CD4-positive, alpha-beta T cell treated with Interleukin-17A for 1 hour (primary cell): ENCODE data around the gene ATG7.
"Not testable (repeated sequence)": the region's sequence is repeated elsewhere in the genome, so short reads cannot be mapped to it uniquely, and the experiment has no call there.

Source experiments
- DNase-seq: peaks from one replicate; pipeline ENCODE4 v3.0.0-alpha.2; 2020

The ATG7 gene

DNA sequence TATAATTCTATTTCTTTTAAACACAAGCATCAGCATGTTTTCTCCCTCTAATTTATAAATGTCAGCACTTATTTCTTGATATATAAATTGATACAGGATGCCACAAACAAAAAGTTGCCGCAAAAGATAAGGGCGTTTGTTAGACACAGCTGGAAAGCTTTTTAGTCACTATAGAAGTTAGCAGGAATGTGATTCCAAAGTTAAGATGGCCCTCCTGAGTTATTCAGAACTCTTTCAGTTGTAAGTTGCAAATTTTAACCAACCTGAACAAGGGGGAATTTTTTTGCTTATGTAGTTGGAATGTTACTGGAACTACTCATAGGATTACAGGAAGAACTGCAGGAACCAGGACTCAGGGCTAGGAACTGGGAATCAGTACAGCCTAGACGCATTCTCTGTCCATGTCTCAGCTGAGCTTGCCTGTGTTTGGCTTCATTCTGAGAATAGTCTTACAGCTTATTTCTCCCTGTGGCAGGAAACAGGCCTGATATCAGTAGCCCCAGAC, 205.3 kb downstream of the ATG7 start:
- no peak for DNase-seq

DNA sequence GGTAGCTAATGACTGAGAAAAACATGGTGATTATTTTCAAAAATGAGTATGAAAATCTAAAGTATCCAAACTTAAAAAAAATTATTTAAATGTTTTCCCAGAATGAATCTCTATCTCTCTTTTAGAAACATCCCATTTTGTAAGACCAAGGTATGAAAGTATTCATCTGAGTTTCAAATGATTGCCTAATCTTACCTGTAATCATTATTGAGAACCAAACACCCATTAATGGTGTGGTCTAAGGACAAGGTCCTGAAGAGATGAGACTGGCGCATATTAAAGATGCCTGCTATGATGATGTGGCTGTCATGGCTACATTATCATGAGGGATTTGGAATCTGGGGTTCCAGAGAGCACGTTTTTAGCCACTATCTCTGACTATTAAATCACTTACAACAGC, 206.0 kb downstream of the ATG7 start:
- no peak for DNase-seq

DNA sequence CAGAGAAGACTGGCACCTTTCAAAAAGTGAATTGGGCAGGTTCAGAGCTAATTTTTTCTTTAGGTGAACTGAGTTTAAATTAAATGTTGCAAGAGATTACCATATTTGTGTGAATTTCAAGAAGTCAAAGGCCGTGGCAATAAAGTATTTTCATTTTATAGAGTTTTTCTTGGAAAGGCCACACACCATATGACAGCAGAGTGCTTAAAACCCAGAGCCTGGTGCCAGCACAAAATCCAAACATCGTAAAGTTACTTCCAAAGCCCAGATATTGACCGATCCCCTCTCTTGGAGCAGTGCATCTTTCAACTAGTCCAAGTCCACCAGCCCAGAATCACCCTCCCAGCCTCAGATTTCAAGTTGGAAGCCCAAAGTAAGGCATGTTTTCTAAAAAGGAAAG, 207.0 kb downstream of the ATG7 start:
- no peak for DNase-seq

DNA sequence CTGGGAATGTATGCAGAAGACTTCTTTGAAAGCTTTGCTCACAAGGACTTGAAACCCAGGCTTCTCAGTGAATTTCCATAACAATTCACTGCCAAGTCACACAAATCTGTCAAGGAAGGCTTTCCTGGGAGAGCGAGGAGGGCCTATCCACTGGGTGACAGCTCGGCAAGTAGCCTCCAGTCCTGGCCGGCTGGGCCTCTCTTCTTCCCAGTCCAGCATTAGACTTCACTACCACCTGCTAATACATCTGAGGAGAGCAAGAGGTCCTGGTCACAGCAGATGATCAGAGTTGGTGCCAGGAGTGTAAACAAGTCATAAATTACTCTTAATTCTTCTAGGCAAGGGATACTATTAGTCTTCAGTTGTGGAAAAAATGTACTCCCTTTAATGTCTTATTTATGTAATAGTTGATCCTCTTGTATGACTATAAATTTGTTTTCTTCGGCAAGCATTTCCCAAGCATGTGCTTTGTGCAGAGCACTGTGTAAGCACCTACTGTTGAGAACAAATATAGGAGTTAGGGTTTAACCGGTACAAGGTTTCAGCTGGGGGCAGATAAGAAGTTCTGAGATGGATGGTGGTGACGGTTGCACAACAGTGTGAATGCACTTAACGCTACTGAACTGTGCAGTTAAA, 208.6 kb downstream of the ATG7 start:
- DNase-seq = no peak

DNA sequence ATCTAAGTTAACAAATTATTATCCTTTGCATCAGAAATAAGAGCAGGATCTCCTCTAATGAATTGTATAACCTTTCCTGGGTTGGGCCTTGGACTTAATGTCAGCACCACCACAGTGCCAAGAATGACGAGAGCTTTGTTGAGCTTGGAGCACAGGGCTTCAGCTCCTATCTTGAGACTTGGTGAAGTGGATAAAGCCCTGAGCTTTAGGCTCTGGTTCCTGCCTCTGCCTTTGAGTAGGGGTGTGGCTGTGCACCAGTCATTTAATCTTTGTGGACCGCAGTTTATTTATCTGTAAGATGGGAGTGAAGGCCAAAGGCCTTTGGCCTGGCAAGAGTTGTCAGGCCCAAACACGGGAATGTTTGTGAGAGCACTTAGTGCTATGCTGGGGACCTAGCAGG, 209.4 kb downstream of the ATG7 start:
- no peak for DNase-seq

DNA sequence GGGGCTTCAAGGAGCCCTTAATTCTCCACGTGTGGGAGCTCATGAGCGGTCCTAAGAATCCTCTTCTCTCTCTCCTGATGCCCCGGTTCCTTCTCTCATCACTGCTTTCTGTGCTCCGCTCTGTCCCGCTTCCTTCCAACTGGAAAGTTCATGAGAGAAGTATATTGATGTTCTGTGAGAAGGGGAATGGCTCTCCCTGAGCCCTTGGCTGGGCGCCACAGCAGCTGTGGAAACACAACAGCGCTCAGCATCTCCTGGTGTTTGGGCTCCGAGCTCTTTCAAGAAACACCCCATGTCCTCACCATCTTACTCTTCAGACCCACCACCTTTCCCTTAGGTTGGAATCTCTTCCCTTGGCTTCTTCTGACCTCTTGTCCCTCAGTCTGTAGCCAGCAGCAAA, 209.8 kb downstream of the ATG7 start:
- DNase-seq = no peak

DNA sequence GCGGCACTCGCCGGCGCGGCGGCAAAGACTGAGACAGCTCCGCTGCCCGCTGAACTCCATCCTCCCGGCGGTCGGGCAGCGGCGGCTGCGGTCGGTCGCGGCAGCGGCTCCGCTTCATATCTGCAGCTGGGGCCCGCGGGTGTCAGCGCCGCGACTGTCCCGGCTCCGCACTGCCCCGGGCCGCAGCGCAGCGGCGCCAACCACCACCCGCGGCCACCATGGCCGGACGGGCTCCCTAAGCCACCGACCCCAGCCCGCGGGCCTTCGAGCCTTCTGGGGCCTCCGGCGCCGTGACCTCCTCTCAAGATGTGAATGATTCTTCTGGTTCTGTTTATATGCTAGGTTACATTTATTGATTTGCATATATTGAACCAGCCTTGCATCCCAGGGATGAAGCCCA, 216.2 kb downstream of the ATG7 start:
- not testable (repeated sequence) for DNase-seq

DNA sequence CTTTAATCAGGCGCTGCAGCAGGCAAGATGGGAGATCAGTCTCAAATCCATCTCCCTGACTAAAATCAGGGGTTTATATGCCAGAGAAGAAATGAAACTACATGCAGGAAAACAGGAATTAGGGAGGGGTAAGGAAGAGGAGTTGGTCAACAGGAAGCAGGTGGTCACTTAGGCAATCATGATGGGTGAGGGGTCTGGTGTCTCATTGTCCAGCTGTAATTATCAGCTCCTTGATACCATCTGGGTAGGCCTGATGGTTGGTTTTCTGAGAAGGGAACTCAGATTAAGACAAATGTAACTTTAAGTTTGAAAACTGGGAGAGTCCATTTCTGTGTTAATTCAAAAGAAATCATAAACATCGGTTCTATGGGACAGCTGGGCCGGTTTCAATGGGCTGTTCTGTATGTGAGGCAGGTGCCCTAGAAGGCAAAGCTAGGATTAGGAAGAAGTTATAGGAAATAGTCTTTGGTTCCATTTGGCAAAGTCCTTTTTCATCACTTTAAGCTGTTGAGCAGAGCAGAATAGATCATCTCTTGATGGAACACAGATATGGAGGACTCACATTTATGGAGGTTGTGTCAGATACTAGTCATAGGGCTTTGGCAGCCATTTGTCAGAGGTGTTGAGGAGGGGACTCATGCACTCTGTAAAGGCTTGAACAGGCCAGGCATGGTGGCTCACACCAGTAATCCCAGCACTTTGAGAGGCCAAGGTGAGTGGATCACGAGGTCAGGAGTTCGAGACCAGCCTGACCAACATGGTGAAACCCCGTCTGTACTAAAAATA, 222.1 kb downstream of the ATG7 start:
- no peak for DNase-seq

DNA sequence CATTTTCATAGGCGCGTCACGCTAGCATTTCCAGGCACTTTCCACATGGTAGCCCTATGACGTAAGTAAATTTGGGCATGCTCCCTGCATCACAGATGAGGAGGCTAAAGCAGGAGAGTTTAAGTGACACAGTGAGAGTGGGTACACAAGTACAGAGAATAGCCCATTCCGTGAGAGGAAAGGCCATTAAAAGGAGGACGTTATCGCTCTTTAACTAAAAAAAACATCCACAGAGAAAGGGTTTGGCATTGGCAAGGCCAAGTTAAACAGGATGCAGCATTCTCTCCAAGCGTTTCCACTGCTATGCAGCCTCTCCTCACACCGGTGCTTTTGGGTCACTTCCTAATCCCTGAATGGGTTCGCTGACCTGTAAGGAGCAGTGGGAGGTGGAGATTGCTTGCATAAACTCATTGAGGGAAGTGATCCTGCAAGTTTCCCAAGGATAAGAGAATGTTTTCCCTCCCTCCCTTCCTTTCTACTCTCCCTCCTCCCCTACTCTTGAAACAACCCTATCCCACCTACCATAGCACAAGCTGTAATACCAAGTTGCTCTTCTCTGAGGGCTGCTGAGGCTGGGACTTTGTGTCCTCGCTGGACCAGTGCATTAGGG, 223.9 kb downstream of the ATG7 start:
- no peak for DNase-seq

DNA sequence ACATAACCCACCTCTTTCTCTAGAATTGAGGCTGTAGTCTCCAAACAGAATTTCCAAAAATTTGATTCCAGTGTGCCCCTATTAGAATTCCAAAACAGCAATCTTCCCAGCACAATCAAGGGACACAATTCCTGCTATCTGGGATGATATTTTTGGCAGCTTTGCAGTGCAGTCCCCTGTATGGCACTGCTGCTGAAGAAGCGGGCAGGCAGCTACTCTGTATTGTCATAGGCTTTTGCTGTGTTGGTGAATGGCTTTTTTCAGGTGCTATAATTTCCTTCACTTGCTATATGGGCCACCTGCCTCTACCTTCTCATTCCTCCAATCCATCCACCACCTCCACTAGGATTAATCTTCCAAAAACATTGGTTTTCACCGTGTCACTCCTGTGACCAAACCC, 226.0 kb downstream of the ATG7 start:
- DNase-seq = no peak

DNA sequence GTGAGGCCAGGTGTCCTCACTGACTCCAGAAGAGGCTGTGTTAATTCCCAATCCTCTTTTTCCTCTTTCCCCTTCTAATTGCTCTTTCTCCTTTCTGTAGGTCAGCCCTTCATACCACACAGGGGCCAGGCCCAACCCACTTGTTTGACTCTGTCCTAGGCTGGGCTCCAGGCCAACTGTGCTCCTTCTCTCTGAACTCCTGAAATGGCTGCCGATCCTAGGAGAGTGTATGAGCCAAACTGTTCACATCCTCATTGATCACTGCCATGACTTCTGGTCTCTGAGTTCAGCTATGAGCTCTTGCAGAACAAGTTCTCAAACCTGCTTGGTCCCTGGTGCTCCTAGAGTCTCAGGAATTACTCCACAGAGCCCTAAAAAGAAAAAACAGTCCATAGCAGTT, 226.4 kb downstream of the ATG7 start:
- DNase-seq = no peak

DNA sequence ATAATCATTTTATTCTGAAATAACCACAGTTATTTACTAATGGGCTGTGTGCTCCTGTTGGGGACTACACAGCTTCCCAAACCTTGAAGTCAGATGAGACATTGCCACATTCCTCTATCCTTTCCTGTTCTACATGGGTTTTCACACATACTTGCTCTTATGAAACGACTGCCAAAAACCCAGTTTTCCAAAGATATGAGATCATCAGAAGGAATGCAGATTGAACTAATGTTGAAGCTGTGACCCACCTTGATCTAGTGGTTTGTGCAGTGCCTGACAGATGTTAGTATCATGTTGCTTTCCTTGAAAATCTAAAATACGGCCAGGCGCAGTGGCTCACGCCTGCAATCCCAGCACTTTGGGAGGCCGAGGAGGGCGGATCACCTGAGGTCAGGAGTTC, 226.9 kb downstream of the ATG7 start:
- no peak for DNase-seq

DNA sequence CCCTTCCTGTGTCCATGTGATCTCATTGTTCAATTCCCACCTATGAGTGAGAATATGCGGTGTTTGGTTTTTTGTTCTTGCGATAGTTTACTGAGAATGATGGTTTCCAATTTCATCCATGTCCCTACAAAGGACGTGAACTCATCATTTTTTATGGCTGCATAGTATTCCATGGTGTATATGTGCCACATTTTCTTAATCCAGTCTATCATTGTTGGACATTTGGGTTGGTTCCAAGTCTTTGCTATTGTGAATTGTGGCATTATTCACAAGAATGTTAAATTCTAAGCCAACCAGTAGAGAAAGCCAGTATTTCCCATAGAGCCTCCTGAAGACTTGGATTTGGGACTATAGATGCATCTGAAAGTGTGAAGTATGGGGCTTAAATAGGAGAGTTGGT, 230.2 kb downstream of the ATG7 start:
- not testable (repeated sequence) for DNase-seq

DNA sequence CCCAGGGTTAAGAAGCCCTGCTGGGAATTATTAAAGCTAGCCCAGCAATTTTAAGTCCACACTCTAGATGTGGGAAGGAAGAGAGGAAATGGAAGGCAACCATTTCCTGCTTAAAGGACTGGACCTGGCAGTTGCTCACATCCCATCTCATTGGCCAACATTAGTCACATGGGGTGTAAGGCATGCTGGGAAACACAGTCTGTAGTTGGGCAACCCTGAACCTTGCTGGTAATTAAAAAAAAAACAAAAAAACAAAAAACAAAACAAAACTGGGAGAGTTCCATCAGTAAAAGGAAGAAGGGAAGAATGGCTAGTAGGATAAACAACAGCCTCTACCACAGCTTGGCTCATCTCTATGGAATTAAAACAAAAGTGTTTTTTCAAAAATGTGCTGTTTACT, 235.5 kb downstream of the ATG7 start:
- no peak for DNase-seq

DNA sequence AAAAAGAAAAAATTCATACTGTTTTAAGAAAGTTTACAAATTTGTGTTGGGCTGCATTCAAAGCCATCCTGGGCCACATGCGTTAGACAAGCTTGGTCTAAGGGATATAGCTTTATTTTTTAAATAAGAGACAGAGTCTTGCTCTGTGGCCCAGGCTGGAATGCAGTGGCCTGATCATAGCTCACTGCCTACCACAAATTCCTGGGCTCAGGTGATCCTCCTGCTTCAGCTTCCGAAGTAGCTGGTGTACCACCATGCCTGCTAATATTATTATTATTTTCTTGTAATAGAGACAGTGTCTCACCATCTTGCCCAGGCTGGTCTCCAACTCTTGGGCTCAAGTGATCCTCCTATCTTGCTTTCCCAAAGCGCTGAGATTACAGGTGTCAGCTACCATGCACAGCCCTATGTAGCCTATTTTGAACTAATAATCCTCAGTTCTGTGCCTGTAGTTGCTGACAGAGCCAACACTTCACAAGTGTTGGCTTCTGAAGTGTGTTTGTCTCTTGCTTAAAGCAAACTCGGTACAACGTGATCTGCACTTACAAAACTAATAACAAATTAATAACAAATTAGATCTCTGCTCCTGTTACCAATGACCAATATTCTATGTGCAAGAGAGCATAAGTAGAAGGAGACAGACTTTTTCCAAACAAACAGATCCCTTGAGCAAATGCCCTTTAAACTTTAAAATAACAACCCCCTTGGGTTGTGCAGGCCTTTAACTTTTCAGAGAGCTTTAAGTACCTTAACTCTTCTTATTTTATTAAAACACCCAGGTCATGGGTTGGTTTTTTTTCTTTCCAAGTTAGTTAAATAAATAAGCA, 236.4 kb downstream of the ATG7 start:
- DNase-seq = no peak

DNA sequence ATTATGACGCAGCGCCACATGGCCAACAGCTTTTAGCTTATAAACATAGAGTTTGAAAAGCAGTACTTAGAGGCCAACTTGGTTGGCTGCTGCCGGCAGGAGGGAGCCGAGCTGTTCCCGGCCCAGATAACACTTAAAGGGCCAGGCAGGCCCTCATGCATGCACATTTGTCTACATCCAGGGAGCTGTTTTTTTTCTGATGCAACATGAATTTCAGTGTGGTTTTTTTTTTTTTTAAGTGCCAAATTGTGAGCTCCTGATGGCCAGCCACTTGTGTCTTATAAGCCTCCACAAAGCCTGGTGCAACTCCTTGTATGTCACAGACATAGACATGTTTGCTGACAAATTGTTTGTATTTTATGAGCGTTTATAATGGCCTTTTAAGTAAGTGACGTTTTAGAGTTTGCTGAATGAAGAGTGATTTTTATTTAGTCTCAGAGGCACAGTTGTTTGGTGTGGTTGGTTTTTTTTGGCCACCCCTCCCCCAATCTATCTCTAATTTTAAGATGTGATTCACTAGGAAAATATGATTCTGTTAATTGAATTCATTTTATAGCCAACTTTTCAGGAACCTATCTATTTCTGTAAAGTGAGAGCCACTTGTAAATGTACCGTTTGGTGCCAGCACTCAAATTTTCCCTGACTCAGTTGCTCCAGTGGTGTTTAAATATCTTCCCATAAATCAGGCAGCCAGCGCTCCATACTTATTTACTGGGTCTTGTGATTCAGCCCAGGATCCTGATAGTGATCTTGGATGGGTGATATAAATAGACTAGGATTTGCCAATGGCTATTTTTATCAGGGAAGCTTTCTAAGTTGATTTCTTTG, 237.2 kb downstream of the ATG7 start:
- DNase-seq = no peak

DNA sequence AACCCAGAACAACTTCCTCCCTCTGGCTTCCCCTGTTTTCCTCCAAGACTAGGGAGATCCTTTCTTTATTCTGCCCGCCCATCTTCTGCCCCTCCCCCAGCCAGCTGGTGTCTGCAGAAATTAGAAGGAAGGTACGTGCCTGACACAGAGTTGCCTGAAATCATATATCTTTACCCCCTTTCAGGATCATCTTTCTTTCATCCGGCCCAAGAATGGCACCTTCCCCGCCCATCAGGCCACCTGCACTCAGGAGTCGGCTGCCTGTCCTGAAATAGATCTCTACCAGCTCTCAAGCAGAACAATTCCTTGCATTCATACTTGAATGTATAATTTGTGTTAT, 237.8 kb downstream of the ATG7 start:
- DNase-seq = no peak

DNA sequence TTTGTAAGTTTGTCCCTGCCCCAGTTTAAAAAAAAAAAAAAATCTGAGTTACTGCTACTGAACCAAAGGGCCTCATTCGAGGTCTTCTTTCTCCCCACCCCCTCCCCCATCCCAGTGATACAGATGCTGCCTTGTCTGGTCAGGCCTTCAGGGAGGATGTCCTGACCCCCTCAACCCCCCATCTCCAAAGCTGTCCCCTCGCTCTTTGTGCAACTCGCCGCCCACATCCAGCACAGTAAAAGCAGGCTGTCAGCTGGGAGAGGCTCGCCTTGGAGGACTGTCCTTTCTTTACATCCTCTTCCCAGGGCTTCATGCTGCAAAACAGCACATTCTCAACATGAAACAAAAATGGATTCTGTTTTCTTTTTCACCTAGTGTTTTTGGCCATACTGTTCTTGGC, 238.2 kb downstream of the ATG7 start:
- DNase-seq = no peak

DNA sequence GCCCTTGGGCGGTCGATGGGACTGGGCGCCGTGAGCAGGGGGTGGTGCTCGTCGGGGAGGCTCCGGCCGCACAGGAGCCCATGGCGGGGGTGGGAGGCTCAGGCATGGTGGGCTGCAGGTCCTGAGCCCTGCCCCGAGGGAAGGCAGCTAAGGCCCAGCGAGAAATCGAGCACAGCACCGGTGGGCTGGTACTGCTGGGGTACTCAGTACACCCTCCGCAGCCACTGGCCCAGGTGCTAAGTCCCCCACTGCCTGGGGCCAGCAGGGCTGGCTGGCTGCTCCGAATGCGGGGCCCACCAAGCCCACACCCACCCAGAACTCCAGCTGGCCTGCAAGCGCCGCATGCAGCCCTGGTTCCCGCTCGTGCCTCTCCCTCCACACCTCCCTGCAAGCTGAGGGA, 239.4 kb downstream of the ATG7 start:
- not testable (repeated sequence) for DNase-seq

DNA sequence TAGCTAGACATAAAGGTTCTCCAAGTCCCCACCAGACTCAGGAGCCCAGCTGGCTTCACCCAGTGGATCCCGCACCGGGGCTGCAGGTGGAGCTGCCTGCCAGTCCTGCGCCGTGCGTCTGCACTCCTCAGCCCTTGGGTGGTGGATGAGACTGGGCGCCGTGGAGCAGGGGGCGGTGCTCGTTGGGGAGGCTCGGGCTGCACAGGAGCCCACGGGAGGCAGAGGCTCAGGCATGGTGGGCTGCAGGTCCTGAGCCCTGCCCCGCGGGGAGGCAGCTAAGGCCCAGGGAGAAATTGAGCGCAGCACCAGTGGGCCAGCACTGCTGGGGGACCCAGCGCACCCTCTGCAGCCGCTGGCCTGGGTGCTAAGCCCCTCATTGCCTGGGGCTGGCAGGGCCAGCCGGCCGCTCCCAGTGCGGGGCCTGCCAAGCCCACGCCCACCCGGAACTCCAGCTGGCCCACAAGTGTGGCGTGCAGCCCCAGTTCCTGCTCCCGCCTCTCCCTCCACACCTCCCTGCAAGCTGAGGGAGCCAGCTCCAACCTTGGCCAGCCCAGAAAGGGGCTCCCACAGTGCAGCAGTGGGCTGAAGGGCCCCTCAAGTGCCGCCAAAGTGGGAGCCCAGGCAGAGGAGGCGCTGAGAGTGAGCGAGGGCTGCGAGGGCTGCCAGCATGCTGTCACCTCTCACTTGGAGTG, 241.1 kb downstream of the ATG7 start:
- not testable (repeated sequence) for DNase-seq

DNA sequence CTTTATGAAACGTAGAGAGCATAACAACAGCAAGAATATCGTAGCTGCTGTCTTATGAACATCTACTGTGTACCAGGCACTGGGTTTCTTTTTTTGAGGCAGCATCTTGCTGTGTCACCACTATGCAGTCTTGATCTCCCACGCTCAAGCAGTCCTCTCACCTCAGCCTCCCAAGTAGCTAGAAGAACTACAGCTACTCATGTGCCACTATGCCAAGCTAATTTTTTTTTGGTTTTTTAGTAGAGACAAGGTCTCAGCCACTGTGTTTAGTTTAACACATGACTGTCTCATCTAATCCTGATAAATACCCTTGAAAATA, 241.6 kb downstream of the ATG7 start:
- DNase-seq = no peak

DNA sequence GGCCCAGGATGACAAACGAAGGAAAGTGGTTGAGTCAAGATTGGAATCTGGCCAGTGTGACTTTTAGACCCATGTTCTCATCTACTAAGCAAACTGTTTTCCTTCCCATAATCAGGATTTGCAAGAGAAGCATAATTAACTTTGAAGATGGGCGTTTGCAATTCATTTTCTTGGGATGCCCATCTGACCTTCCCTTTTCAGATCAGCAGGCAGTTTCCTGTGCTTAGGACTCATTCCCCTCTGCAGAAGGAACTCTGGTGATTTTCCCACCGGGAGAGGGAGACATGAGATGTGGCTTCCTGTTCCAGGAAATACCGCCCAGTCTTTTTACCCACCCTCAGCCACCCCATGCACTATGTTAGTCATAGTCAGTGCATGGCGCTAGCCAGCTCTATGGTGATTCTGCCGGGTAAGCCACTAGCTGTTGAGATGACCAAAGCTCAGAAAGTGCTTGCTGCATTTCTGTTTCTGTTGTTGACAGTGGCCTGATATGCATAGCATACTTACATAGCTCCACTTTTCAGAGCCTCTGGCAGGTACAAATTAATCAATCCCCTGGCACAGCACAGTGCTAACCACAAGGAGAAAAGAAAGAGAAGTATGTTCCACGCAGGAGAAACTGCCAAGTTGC, 242.1 kb downstream of the ATG7 start:
- DNase-seq = no peak
